K562 (cell line): ENCODE results near the gene RITA1. TPM values are rescaled to one million over a fixed set of nuclear protein-coding genes. Genes with fewer than 3 reads are reported as not detected.

Experiments used
- ATAC-seq: fragments of 200-7000 bp; cut with Tn5 transposase; 3 replicates; pipeline ENCODE4 v1.9.1; 2020; ENCODE audit warnings: moderate library complexity
- BruUV-seq: library from RNA; stranded (reverse); fragments of 400-500 nt; replicated peaks from 2 replicates; lab custom pipeline; 2021; lab: Mats Ljungman, UMichigan
- CTCF ChIA-PET: fragments of 300-600 bp; formaldehyde crosslinking; extraction: SDS; loops from one replicate; lab custom pipeline; 2021; ENCODE audit warnings: low intra/inter-chr PET ratio; lab: Yijun Ruan, JAX
- POLR2A ChIA-PET: fragments of 300-600, 350-650 bp; sonication (Branson Sonifier 250); formaldehyde crosslinking; extraction: SDS; loops from one replicate; lab custom pipeline; 2021; ENCODE audit warnings: antibody characterized with exemption, inconsistent platforms; lab: Yijun Ruan, JAX
- DNase-seq, 4 experiments: peaks; one replicate each; pipeline versions ENCODE4 v3.0.0 to v3.0.0-alpha.2; 2011 to 2018; ENCODE audit warnings: low spot score in 3 of 4, mixed read lengths in 3 of 4; ENCODE audit errors: extremely low read depth in 1 of 4
- FAIRE-seq: peaks from 2 replicates; lab custom pipeline; 2011; peaks lifted over from hg19 to GRCh38; lab: Jason Lieb, UNC
- H2AFZ ChIP-seq: 2 replicates; pipeline ENCODE4 v1.6.0; 2011; ENCODE audit warnings: low read depth, low read length, control low read depth, inconsistent platforms
- H3K27ac ChIP-seq: fragments of 200-600 bp; 3 replicates; pipeline ENCODE4 v1.8.0; 2011; ENCODE audit warnings: low read depth, mild to moderate bottlenecking, control low read depth, inconsistent platforms, low read length, moderate library complexity, mixed read lengths; ENCODE audit errors: extremely low read depth
- H3K27me3 ChIP-seq, 2 experiments: fragments of 300-600 bp in 1 of 2; 2 replicates in 1 of 2; 3 replicates in 1 of 2; pipeline versions ENCODE4 v1.6.0 to v1.8.0; 2011; ENCODE audit warnings: inconsistent platforms in 2 of 2, low read length in 2 of 2, mild to moderate bottlenecking in 1 of 2, mixed read lengths in 1 of 2, moderate library complexity in 1 of 2; ENCODE audit not compliant: control insufficient read depth in 2 of 2, insufficient read depth in 2 of 2
- H3K36me3 ChIP-seq: fragments of 300-600 bp; 3 replicates; pipeline ENCODE4 v1.8.0; 2011; ENCODE audit warnings: mild to moderate bottlenecking, low read length, inconsistent platforms; ENCODE audit not compliant: control insufficient read depth, insufficient read depth
- H3K4me1 ChIP-seq, 2 experiments: fragments of 200-600 bp in 1 of 2; replicated peaks in 1 of 2; 2 replicates in 1 of 2; 3 replicates in 1 of 2; pipeline versions ENCODE4 v1.5.1 to v1.8.0; 2011; ENCODE audit warnings: inconsistent platforms in 2 of 2, low read length in 2 of 2, mild to moderate bottlenecking in 1 of 2, mixed read lengths in 1 of 2, moderate library complexity in 1 of 2; ENCODE audit not compliant: control insufficient read depth in 2 of 2, insufficient read depth in 2 of 2
- H3K4me2 ChIP-seq: 2 replicates; pipeline ENCODE4 v1.6.1; 2011; ENCODE audit warnings: low read length, control low read depth, inconsistent platforms, mixed read lengths; ENCODE audit not compliant: insufficient read depth
- H3K4me3 ChIP-seq: fragments of 200-600 bp; sonication (generic), shearing (Covaris generic); 2 replicates; pipeline ENCODE4 v1.5.1; 2016; ENCODE audit warnings: control low read depth, inconsistent platforms
- H3K79me2 ChIP-seq: fragments of 200-600 bp; 3 replicates; pipeline ENCODE4 v1.8.0; 2011; ENCODE audit warnings: low read length, inconsistent platforms; ENCODE audit not compliant: control insufficient read depth, insufficient read depth
- H3K9ac ChIP-seq, 2 experiments: 2 replicates each; pipeline versions ENCODE4 v1.6.0 to v1.6.1; 2011; ENCODE audit warnings: low read depth in 2 of 2, low read length in 2 of 2, control low read depth in 1 of 2, inconsistent platforms in 1 of 2, mild to moderate bottlenecking in 1 of 2, mixed read lengths in 1 of 2; ENCODE audit not compliant: insufficient read depth in 1 of 2
- H3K9me1 ChIP-seq: one replicate; pipeline ENCODE4 v1.6.0; 2011; ENCODE audit warnings: inconsistent platforms, mild to moderate bottlenecking, low read length, moderate library complexity; ENCODE audit not compliant: control insufficient read depth, insufficient read depth
- H3K9me3 ChIP-seq: replicated peaks from 2 replicates; pipeline ENCODE4 v1.5.1; 2011; ENCODE audit warnings: low read depth, low read length, inconsistent platforms; ENCODE audit not compliant: control insufficient read depth, insufficient read depth
- H4K20me1 ChIP-seq: replicated peaks from 2 replicates; pipeline ENCODE4 v1.6.1; 2011; ENCODE audit warnings: low read length, inconsistent platforms, mixed read lengths; ENCODE audit not compliant: control insufficient read depth, insufficient read depth
- ATF7 ChIP-seq: fragments of 450-650 bp; IDR thresholded peaks from 2 replicates; pipeline ENCODE4 v1.7.1; 2014; ENCODE audit warnings: mild to moderate bottlenecking, moderate library complexity
- CHCHD3 ChIP-seq: fragments of 250-450 bp; sonication (Bioruptor Pico); IDR thresholded peaks from 2 replicates; pipeline ENCODE4 v2.1.2; 2022; ENCODE audit warnings: mild to moderate bottlenecking
- ELK1 ChIP-seq: sonication (generic); formaldehyde crosslinking; IDR thresholded peaks from 2 replicates; pipeline ENCODE4 v1.8.1; 2022; ENCODE audit warnings: missing genetic modification reagents
- ETV5 ChIP-seq: sonication (generic); formaldehyde crosslinking; IDR thresholded peaks from 2 replicates; pipeline ENCODE4 v1.4.0; 2020; ENCODE audit warnings: low read depth, mild to moderate bottlenecking, missing genetic modification reagents
- GABPA ChIP-seq: fragments of 200-800 bp; sonication (Bioruptor generic); conservative IDR thresholded peaks from 2 replicates; pipeline ENCODE4 v1.6.1; 2016; ENCODE audit warnings: low read depth, missing genetic modification characterization, missing compliant biosample characterization
- HDAC8 ChIP-seq: fragments of 450-650 bp; IDR thresholded peaks from 2 replicates; pipeline ENCODE4 v1.6.1; 2016; ENCODE audit warnings: mild to moderate bottlenecking, missing genetic modification characterization, moderate library complexity, missing compliant biosample characterization
- HNRNPLL ChIP-seq: fragments of 200-400 bp; formaldehyde crosslinking; IDR thresholded peaks from 2 replicates; pipeline ENCODE4 v1.6.1; 2017; ENCODE audit warnings: low read length, low read depth, mild to moderate bottlenecking; ENCODE audit not compliant: poor library complexity, severe bottlenecking
- MCM2 ChIP-seq: fragments of 450-650 bp; IDR thresholded peaks from 2 replicates; pipeline ENCODE4 v1.6.1; 2017; ENCODE audit warnings: low read depth, mild to moderate bottlenecking
- MYNN ChIP-seq, 2 experiments: sonication (generic); formaldehyde crosslinking in 1 of 2; IDR thresholded peaks; 2 replicates each; pipeline versions ENCODE4 v1.5.0 to v1.6.1; 2016 to 2020; ENCODE audit warnings: antibody characterized with exemption in 1 of 2, missing genetic modification reagents in 1 of 2
- POLR2G ChIP-seq: fragments of 200-400 bp; formaldehyde crosslinking; IDR thresholded peaks from 2 replicates; pipeline ENCODE4 v1.6.1; 2017; ENCODE audit warnings: low read depth, mild to moderate bottlenecking, antibody characterized with exemption, low read length, moderate library complexity
- TRIM24 ChIP-seq, 2 experiments: fragments of 450-650 bp; IDR thresholded peaks; 2 replicates each; pipeline ENCODE4 v1.6.1; 2016
- ZBTB1 ChIP-seq: sonication (generic); formaldehyde crosslinking; IDR thresholded peaks from 2 replicates; pipeline ENCODE4 v1.8.1; 2023; ENCODE audit warnings: missing genetic modification reagents, low read depth, mild to moderate bottlenecking, borderline replicate concordance
- ZNF174 ChIP-seq: fragments of 250-450 bp; sonication (Bioruptor Pico); IDR thresholded peaks from 2 replicates; pipeline ENCODE4 v1.4.0; 2020; ENCODE audit warnings: mild to moderate bottlenecking
- ZNF274 ChIP-seq: IDR thresholded peaks from 2 replicates; pipeline ENCODE4 v1.6.1; 2011; ENCODE audit warnings: low read depth, mild to moderate bottlenecking, low read length, moderate library complexity, borderline replicate concordance
- ZNF561 ChIP-seq: fragments of 450-650 bp; formaldehyde crosslinking; conservative IDR thresholded peaks from 2 replicates; pipeline ENCODE4 v1.4.0; 2020; ENCODE audit warnings: mild to moderate bottlenecking, moderate library complexity
- WGBS: fragments of 100-300 bp; shearing (Covaris generic); methylation state at CpG from one replicate; pipeline ENCODE4 v1.1.6; 2016; ENCODE audit warnings: low coverage, mixed read lengths; ENCODE audit not compliant: insufficient coverage; ENCODE audit errors: missing lambda C conversion rate; 5-methylcytosine and 5-hydroxymethylcytosine counted together
- in situ Hi-C: fragments of 300-500 bp; cut with MboI; formaldehyde crosslinking; loops from 4 replicates; pipeline ENCODE4 v1.15.0; 2018; ENCODE audit warnings: inconsistent platforms, mixed read lengths
- intact Hi-C: fragments of 100-400 bp; cut with micrococcal nuclease; formaldehyde crosslinking; loops from 2 replicates; pipeline ENCODE4 v1.14.2; 2022
- polyA plus RNA-seq, 8 experiments: library from polyadenylated mRNA; depleted of rRNA in 4 of 8; stranded (reverse) in 5 of 8; unstranded in 3 of 8; fragments of >200 nt; fragmentation: Nextera tagmentation in 2 of 8; fragmentation: Illumina TruSeq in 1 of 8; extraction: Ambion mirVana in 2 of 8; extraction: Trizol in 1 of 8; gene quantifications; 2 replicates each; pipeline versions ENCODE4 v1.2.1 to v1.2.3, GENCODE V29; 2011 to 2014; ENCODE audit warnings: inconsistent platforms in 1 of 8, missing spikeins in 1 of 8
- total RNA-seq, 7 experiments: library from RNA; depleted of rRNA in 6 of 7; stranded (reverse); fragments of >200 nt in 6 of 7; fragmentation: Illumina TruSeq in 2 of 7; extraction: Trizol in 2 of 7; gene quantifications; 2 replicates each; pipeline versions ENCODE4 v1.2.1 to v1.2.3, GENCODE V29; 2011 to 2021; ENCODE audit warnings: low replicate concordance in 1 of 7
- TF ChIP-seq, protein P1 (sequence below): conservative IDR thresholded peaks from 2 replicates; pipeline ENCODE4 v1.6.1; 2011; ENCODE audit warnings: low read depth, mild to moderate bottlenecking, low read length; ENCODE audit not compliant: control insufficient read depth
- TF ChIP-seq, protein P2 (sequence below): sonication (generic); formaldehyde crosslinking; IDR thresholded peaks from 2 replicates; pipeline ENCODE4 v1.8.1; 2023; ENCODE audit warnings: mild to moderate bottlenecking, missing genetic modification reagents

RITA1 gene
- total and polyA plus RNA-seq, 9 of the 15 experiments (the other 6 are each of a cell fraction or from before 2014, with no cell fraction given) = 2.8 to 40.4 (median 18.0) TPM

DNA sequence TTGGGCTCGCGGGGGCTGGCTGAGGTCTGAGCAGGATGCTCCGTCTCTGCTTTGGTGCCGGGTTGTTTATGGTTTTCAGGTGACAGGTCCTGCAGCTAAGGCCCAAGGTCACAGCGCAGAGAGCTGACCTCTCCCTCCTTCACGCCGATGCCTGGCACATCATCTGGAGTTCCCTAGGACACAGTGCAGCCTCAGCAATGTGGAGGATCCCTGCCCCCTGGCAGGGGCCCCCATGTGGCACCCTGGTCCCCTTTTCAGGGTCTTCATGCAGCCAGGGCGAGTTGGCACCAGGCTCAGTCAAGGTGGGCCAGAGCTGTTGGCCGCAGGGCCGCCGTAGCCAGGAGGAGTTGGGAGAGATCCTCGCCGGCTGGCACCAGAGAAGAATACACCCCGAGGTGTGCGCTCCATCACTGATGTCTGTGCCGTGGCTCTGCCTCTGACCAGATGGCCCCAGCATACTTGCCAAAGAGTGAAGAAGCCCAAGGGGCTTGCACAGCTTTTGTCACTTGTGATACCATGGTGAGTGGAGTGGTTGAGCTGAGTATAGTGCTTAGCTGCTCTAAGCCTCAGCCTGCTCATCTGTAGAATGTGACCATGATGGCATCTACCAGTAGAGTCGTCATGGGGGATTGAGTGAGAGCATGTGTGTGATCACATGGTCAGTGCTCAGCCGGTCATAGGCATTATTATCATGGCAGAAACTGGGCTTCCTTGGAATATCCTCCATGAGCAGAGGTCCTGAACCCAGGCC lies 46.7 kb downstream of the RITA1 start:
- Histone ChIP-seq H3K4me2 (peak overlapping the region; percentile 23; the same call in 1 of the 2 replicates), H3K9ac (peak overlapping the region; percentile 50 to 82), H3K4me3 (no peak overlapping the region), H3K4me1 (peaks cover 44 to 58% of the 10 kb centered on the region in 2 experiments), H3K9me1 (peaks cover 5% of the 10 kb centered on the region), H3K27ac (peak overlapping the region; percentile 84), H3K79me2 (no peaks in the 10 kb centered on the region), H3K9me3 (peaks cover 9% of the 10 kb centered on the region), H3K36me3 (peaks cover 56% of the 10 kb centered on the region; the same call in 2 of the 3 replicates), H3K27me3 (no peaks in the 10 kb centered on the region; a peak in 1 of 5 replicates), H2AFZ (no peak overlapping the region), H4K20me1 (no peaks in the 10 kb centered on the region)
- no peak for DNase-seq
- BruUV-seq = no TSS peak
- no peak for ATAC-seq
- intact Hi-C loops = no loop called here
- in situ Hi-C loops = no loop called here
- CTCF ChIA-PET = no interaction called here
- WGBS = 77% methylated on average over 16 of the region's 18 CpGs
- no peak for FAIRE-seq
- POLR2A ChIA-PET = interaction anchor here (0.5 to 3.3 kb wide), 2 partner anchors 10 to 36 kb away, joined by 4 to 30 read pairs; partner anchors contain the start of gene TPCN1
- TF ChIP-seq, protein P1, sequence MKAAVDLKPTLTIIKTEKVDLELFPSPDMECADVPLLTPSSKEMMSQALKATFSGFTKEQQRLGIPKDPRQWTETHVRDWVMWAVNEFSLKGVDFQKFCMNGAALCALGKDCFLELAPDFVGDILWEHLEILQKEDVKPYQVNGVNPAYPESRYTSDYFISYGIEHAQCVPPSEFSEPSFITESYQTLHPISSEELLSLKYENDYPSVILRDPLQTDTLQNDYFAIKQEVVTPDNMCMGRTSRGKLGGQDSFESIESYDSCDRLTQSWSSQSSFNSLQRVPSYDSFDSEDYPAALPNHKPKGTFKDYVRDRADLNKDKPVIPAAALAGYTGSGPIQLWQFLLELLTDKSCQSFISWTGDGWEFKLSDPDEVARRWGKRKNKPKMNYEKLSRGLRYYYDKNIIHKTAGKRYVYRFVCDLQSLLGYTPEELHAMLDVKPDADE = peak; percentile 44; the same call in 1 of the 2 replicates
- no peak for TF ChIP-seq CHCHD3
- TF ChIP-seq TRIM24 (IDR thresholded peaks at IDR 0.05) = no peak
- TF ChIP-seq ZNF174 (CRISPR knock-in tag) = no peak
- no peak for TF ChIP-seq ATF7
- TF ChIP-seq ELK1 = no peak
- TF ChIP-seq POLR2G = peak; percentile 28; the same call in 1 of the 2 replicates
- TF ChIP-seq ZNF274 = no peak
- TF ChIP-seq ETV5 = 0 out of 2 replicates have a peak, but pooled peaks have one; percentile 7
- TF ChIP-seq, protein P2, sequence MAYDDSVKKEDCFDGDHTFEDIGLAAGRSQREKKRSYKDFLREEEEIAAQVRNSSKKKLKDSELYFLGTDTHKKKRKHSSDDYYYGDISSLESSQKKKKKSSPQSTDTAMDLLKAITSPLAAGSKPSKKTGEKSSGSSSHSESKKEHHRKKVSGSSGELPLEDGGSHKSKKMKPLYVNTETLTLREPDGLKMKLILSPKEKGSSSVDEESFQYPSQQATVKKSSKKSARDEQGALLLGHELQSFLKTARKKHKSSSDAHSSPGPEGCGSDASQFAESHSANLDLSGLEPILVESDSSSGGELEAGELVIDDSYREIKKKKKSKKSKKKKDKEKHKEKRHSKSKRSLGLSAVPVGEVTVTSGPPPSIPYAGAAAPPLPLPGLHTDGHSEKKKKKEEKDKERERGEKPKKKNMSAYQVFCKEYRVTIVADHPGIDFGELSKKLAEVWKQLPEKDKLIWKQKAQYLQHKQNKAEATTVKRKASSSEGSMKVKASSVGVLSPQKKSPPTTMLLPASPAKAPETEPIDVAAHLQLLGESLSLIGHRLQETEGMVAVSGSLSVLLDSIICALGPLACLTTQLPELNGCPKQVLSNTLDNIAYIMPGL = no peak
- TF ChIP-seq HNRNPLL = no peak
- no peak for TF ChIP-seq ZBTB1 (CRISPR knock-in tag)
- no peak for TF ChIP-seq MCM2
- TF ChIP-seq ZNF561 = no peak
- no peak for TF ChIP-seq MYNN (IDR thresholded peaks at IDR 0.05)
- no peak for TF ChIP-seq MYNN (CRISPR knock-in tag; IDR thresholded peaks at IDR 0.05)
- TF ChIP-seq HDAC8 (tag) = peak; percentile 13; the same call in 1 of the 2 replicates
- no peak for TF ChIP-seq GABPA (tag)
